MG63 (cell line): ENCODE data around the gene MOB2. TPM values are rescaled to one million over a fixed set of nuclear protein-coding genes. Genes with fewer than 3 reads are reported as not detected.

ENCODE experiments used
- DNase-seq: peaks from one replicate; pipeline ENCODE4 v3.0.0-alpha.2; 2020
- H3K27me3 ChIP-seq: fragments of 250-450 bp; sonication (Bioruptor Pico); 2 replicates; pipeline ENCODE4 v1.5.1; 2020; ENCODE audit warnings: mild to moderate bottlenecking, moderate library complexity
- H3K36me3 ChIP-seq: fragments of 250-450 bp; sonication (Bioruptor Pico); 2 replicates; pipeline ENCODE4 v1.5.1; 2020; ENCODE audit warnings: mild to moderate bottlenecking, moderate library complexity
- H3K4me3 ChIP-seq: fragments of 250-450 bp; sonication (Bioruptor Pico); 2 replicates; pipeline ENCODE4 v1.5.1; 2020; ENCODE audit warnings: mild to moderate bottlenecking, moderate library complexity
- H3K9me3 ChIP-seq: fragments of 250-450 bp; sonication (Bioruptor Pico); 2 replicates; pipeline ENCODE4 v1.5.1; 2020; ENCODE audit warnings: mild to moderate bottlenecking, moderate library complexity
- total RNA-seq: library from RNA; depleted of rRNA; stranded (reverse); fragments of >200 nt; shearing (Covaris generic); gene quantifications from 2 replicates; pipeline ENCODE4 v1.2.3, GENCODE V29; 2014; ENCODE audit warnings: low replicate concordance; rRNA removed

The MOB2 gene
- total RNA-seq = 25.4 and 34.2 TPM in 2 replicates

- Histone ChIP-seq H3K36me3 (no peaks in the 10 kb centered on the region), H3K4me3 (no peak within 1 kb of the TSS), H3K27me3 (no peaks in the 10 kb centered on the region), H3K9me3 (no peaks in the 10 kb centered on the region)
- no peak for DNase-seq
These were observed at the start of gene MOB2 for GRCh38 chr11:1486054-1486825. Gene MOB2, minus strand, starts transcription at chr11:1486779. Its CDS starts 223 bp downstream, at chr11:1486556.

- DNase-seq = no peak
- no peak overlapping the region for H3K4me3 ChIP-seq
- no peaks in the 10 kb centered on the region; the same call in 1 of the 2 replicates for H3K27me3 ChIP-seq
- H3K36me3 ChIP-seq = peaks cover 2% of the 10 kb centered on the region; the same call in 1 of the 2 replicates
- no peaks in the 10 kb centered on the region for H3K9me3 ChIP-seq
These were observed 48.1 kb upstream of the MOB2 start for GRCh38 chr11:1534682-1535081.

- Histone ChIP-seq H3K27me3 (no peaks in the 10 kb centered on the region; the same call in 1 of the 2 replicates), H3K9me3 (no peaks in the 10 kb centered on the region), H3K36me3 (peaks cover 2% of the 10 kb centered on the region; the same call in 1 of the 2 replicates), H3K4me3 (no peak overlapping the region)
- no peak for DNase-seq
These were observed 47.6 kb upstream of the MOB2 start for GRCh38 chr11:1534171-1534570.

GRCh38 chr11:1533342-1533725, 46.8 kb upstream of the MOB2 start:
- DNase-seq = no peak

GRCh38 chr11:1532606-1533341, 46.2 kb upstream of the MOB2 start:
- peak; percentile 45 for DNase-seq

More at GRCh38 chr11:1533342-1533725, 46.8 kb upstream of the MOB2 start:
- H3K36me3 ChIP-seq = peaks cover 2% of the 10 kb centered on the region; the same call in 1 of the 2 replicates
- no peak overlapping the region for H3K4me3 ChIP-seq
- H3K27me3 ChIP-seq = no peaks in the 10 kb centered on the region; the same call in 1 of the 2 replicates
- H3K9me3 ChIP-seq = no peaks in the 10 kb centered on the region

GRCh38 chr11:1532014-1532586, 45.5 kb upstream of the MOB2 start:
- peak; percentile 84 for DNase-seq

More at GRCh38 chr11:1532606-1533341, 46.2 kb upstream of the MOB2 start:
- Histone ChIP-seq H3K27me3 (no peaks in the 10 kb centered on the region), H3K4me3 (no peak overlapping the region), H3K9me3 (no peaks in the 10 kb centered on the region), H3K36me3 (peaks cover 2% of the 10 kb centered on the region; the same call in 1 of the 2 replicates)

GRCh38 chr11:1531449-1532013, 45.0 kb upstream of the MOB2 start:
- H3K4me3 ChIP-seq = no peak overlapping the region
- H3K36me3 ChIP-seq = peaks cover 2% of the 10 kb centered on the region; the same call in 1 of the 2 replicates
- DNase-seq = no peak
- H3K9me3 ChIP-seq = no peaks in the 10 kb centered on the region
- H3K27me3 ChIP-seq = no peaks in the 10 kb centered on the region

More at GRCh38 chr11:1532014-1532586, 45.5 kb upstream of the MOB2 start:
- no peak overlapping the region for H3K4me3 ChIP-seq
- H3K9me3 ChIP-seq = no peaks in the 10 kb centered on the region
- no peaks in the 10 kb centered on the region for H3K27me3 ChIP-seq
- peaks cover 2% of the 10 kb centered on the region; the same call in 1 of the 2 replicates for H3K36me3 ChIP-seq

- H3K9me3 ChIP-seq = no peaks in the 10 kb centered on the region
- no peak for DNase-seq
- H3K27me3 ChIP-seq = no peaks in the 10 kb centered on the region
- no peak overlapping the region for H3K4me3 ChIP-seq
- H3K36me3 ChIP-seq = peaks cover 2% of the 10 kb centered on the region; the same call in 1 of the 2 replicates
These were observed 44.3 kb upstream of the MOB2 start for GRCh38 chr11:1530686-1531448.

- H3K36me3 ChIP-seq = no peaks in the 10 kb centered on the region; the same call in 1 of the 2 replicates
- no peak overlapping the region for H3K4me3 ChIP-seq
- no peaks in the 10 kb centered on the region for H3K27me3 ChIP-seq
- H3K9me3 ChIP-seq = no peaks in the 10 kb centered on the region
- DNase-seq = no peak
These were observed 43.2 kb upstream of the MOB2 start for GRCh38 chr11:1529774-1530173.

- Histone ChIP-seq H3K4me3 (no peak overlapping the region), H3K9me3 (no peaks in the 10 kb centered on the region), H3K36me3 (no peaks in the 10 kb centered on the region; the same call in 1 of the 2 replicates), H3K27me3 (no peaks in the 10 kb centered on the region)
- DNase-seq = no peak
These were observed 42.7 kb upstream of the MOB2 start for GRCh38 chr11:1529286-1529685.

GRCh38 chr11:1528710-1529109, 42.1 kb upstream of the MOB2 start:
- no peak overlapping the region for H3K4me3 ChIP-seq
- H3K9me3 ChIP-seq = no peaks in the 10 kb centered on the region
- no peaks in the 10 kb centered on the region for H3K27me3 ChIP-seq
- H3K36me3 ChIP-seq = no peaks in the 10 kb centered on the region
- no peak for DNase-seq

GRCh38 chr11:1526785-1527184, 40.2 kb upstream of the MOB2 start:
- Histone ChIP-seq H3K4me3 (no peak overlapping the region), H3K9me3 (no peaks in the 10 kb centered on the region), H3K36me3 (no peaks in the 10 kb centered on the region), H3K27me3 (no peaks in the 10 kb centered on the region)
- DNase-seq = no peak

- Histone ChIP-seq H3K36me3 (no peaks in the 10 kb centered on the region), H3K27me3 (no peaks in the 10 kb centered on the region), H3K4me3 (no peak overlapping the region), H3K9me3 (no peaks in the 10 kb centered on the region)
- DNase-seq = no peak
These were observed 37.2 kb upstream of the MOB2 start for GRCh38 chr11:1523779-1524178.

- DNase-seq = no peak
- H3K36me3 ChIP-seq = no peaks in the 10 kb centered on the region
These were observed 36.5 kb upstream of the MOB2 start for GRCh38 chr11:1523077-1523476.

GRCh38 chr11:1522081-1522424, 35.5 kb upstream of the MOB2 start:
- no peak for DNase-seq

More at GRCh38 chr11:1523077-1523476, 36.5 kb upstream of the MOB2 start:
- no peaks in the 10 kb centered on the region for H3K9me3 ChIP-seq
- H3K4me3 ChIP-seq = no peak overlapping the region
- no peaks in the 10 kb centered on the region for H3K27me3 ChIP-seq

More at GRCh38 chr11:1522081-1522424, 35.5 kb upstream of the MOB2 start:
- no peak overlapping the region for H3K4me3 ChIP-seq
- H3K9me3 ChIP-seq = no peaks in the 10 kb centered on the region
- no peaks in the 10 kb centered on the region for H3K36me3 ChIP-seq
- H3K27me3 ChIP-seq = no peaks in the 10 kb centered on the region
